HL-60 (cell line): ENCODE results near the gene PANK4.

Experiments
- DNase-seq, 2 experiments: peaks; one replicate each; pipeline ENCODE4 v3.0.0-alpha.2; 2010 to 2020; ENCODE audit warnings: low read depth in 1 of 2, low spot score in 1 of 2
- H3K27ac ChIP-seq: fragments of 250-450 bp; sonication (Bioruptor Pico); replicated peaks from 2 replicates; pipeline ENCODE4 v1.5.1; 2020; ENCODE audit warnings: mild to moderate bottlenecking, moderate library complexity
- H3K27me3 ChIP-seq: fragments of 250-450 bp; sonication (Bioruptor Pico); 2 replicates; pipeline ENCODE4 v1.5.1; 2021; ENCODE audit warnings: mild to moderate bottlenecking, moderate library complexity; ENCODE audit not compliant: insufficient read depth, poor library complexity, severe bottlenecking
- H3K4me3 ChIP-seq: replicated peaks from 2 replicates; pipeline ENCODE4 v1.5.1; 2011; ENCODE audit warnings: mild to moderate bottlenecking, control low read depth, low read length; ENCODE audit not compliant: insufficient read depth
- CTCF ChIP-seq: IDR thresholded peaks from one replicate; pipeline ENCODE4 v1.5.1; 2011; ENCODE audit warnings: low read length, control low read depth, inconsistent platforms; ENCODE audit not compliant: insufficient read depth
- GABPA ChIP-seq: IDR thresholded peaks from 2 replicates; pipeline ENCODE4 v1.6.1; 2012; ENCODE audit warnings: low read depth
- POLR2AphosphoS5 ChIP-seq: IDR thresholded peaks from 2 replicates; pipeline ENCODE4 v1.6.1; 2012; ENCODE audit warnings: low read depth
- REST ChIP-seq: IDR thresholded peaks from 2 replicates; pipeline ENCODE4 v1.6.1; 2012; ENCODE audit warnings: low read depth; ENCODE audit not compliant: insufficient replicate concordance
- SPI1 ChIP-seq: IDR thresholded peaks from 2 replicates; pipeline ENCODE4 v1.6.1; 2012; ENCODE audit warnings: low read depth, mild to moderate bottlenecking, borderline replicate concordance

PANK4 gene

GRCh38 chr1:2532485-2533160, 6.2 kb upstream of the PANK4 start:
- Histone ChIP-seq H3K27ac (no peak overlapping the region), H3K27me3 (peaks cover 68% of the 10 kb centered on the region), H3K4me3 (no peak overlapping the region)
- TF ChIP-seq GABPA (no peak), SPI1 (no peak), REST (no peak), POLR2AphosphoS5 (no peak), CTCF (no peak)
- DNase-seq: no peak

- H3K4me3 ChIP-seq: no peak overlapping the region
- TF ChIP-seq REST (no peak), GABPA (no peak)
- peaks cover 65% of the 10 kb centered on the region for H3K27me3 ChIP-seq
- no peak overlapping the region for H3K27ac ChIP-seq
- no peak for DNase-seq
Measured at GRCh38 chr1:2530513-2531361, 4.3 kb upstream of the PANK4 start.

GRCh38 chr1:2529784-2530512, 3.6 kb upstream of the PANK4 start, which contains the start of gene HES5:
HES5 (minus strand) TSS chr1:2530263; CDS start chr1:2530164, 99 bp downstream.
- TF ChIP-seq POLR2AphosphoS5: no peak
- TF ChIP-seq SPI1: no peak
- TF ChIP-seq GABPA: no peak
- TF ChIP-seq REST: no peak
- TF ChIP-seq CTCF: no peak
- H3K27me3 ChIP-seq: peaks cover 60% of the 10 kb centered on the region
- DNase-seq: no peak
- no peak within 1 kb of the TSS for H3K27ac ChIP-seq
- no peak within 1 kb of the TSS for H3K4me3 ChIP-seq
